KMS-11 (cell line): ENCODE results near the gene TAF4.

Experiments used
- H2AFZ ChIP-seq: fragments of 200-600 bp; sonication (generic); 2 replicates; pipeline ENCODE4 v1.6.1; 2016; ENCODE audit warnings: antibody characterized with exemption, mixed run types, low read depth
- H3K27ac ChIP-seq: fragments of 200-600 bp; sonication (generic); 2 replicates; pipeline ENCODE4 v1.6.1; 2016; ENCODE audit warnings: mild to moderate bottlenecking, mixed run types
- H3K27me3 ChIP-seq: fragments of 200-600 bp; sonication (generic); 2 replicates; pipeline ENCODE4 v1.6.1; 2017; ENCODE audit warnings: mild to moderate bottlenecking, low read depth, mixed run types, moderate library complexity; ENCODE audit not compliant: insufficient read depth
- H3K36me3 ChIP-seq: fragments of 200-600 bp; sonication (generic); 2 replicates; pipeline ENCODE4 v1.6.1; 2017; ENCODE audit warnings: mild to moderate bottlenecking, mixed run types; ENCODE audit not compliant: insufficient read depth
- H3K4me1 ChIP-seq: fragments of 200-600 bp; sonication (generic); 2 replicates; pipeline ENCODE4 v1.6.1; 2016; ENCODE audit warnings: mild to moderate bottlenecking, low read depth, mixed run types; ENCODE audit not compliant: poor library complexity, severe bottlenecking
- H3K4me2 ChIP-seq: fragments of 200-600 bp; sonication (generic); 2 replicates; pipeline ENCODE4 v1.7.0; 2016; ENCODE audit warnings: mild to moderate bottlenecking, mixed run types
- H3K4me3 ChIP-seq: fragments of 200-600 bp; sonication (generic); IDR thresholded peaks from 2 replicates; pipeline ENCODE4 v1.6.1; 2017; ENCODE audit warnings: low read depth, low read length, mixed read lengths; ENCODE audit not compliant: insufficient read depth
- H3K79me2 ChIP-seq: fragments of 200-600 bp; sonication (generic); 2 replicates; pipeline ENCODE4 v1.6.1; 2016; ENCODE audit warnings: low read depth, mixed run types; ENCODE audit not compliant: insufficient read depth
- H3K9ac ChIP-seq: fragments of 200-600 bp; sonication (generic); 2 replicates; pipeline ENCODE4 v1.6.1; 2016; ENCODE audit warnings: mild to moderate bottlenecking, mixed run types
- H4K20me1 ChIP-seq: fragments of 200-600 bp; sonication (generic); 2 replicates; pipeline ENCODE4 v1.6.1; 2016; ENCODE audit warnings: mild to moderate bottlenecking, mixed run types; ENCODE audit not compliant: insufficient read depth
- CTCF ChIP-seq: fragments of 200-600 bp; sonication (generic); conservative IDR thresholded peaks from 2 replicates; pipeline ENCODE4 v1.6.1; 2017; ENCODE audit warnings: low read depth, mild to moderate bottlenecking, antibody characterized with exemption, low read length, moderate library complexity, mixed read lengths

Gene TAF4

GRCh38 chr20:61960836-61961235, 104.8 kb downstream of the TAF4 start:
- Histone ChIP-seq H3K4me1 (no peaks in the 10 kb centered on the region), H3K27me3 (peaks cover 27% of the 10 kb centered on the region; the same call in 1 of the 2 replicates), H3K36me3 (no peaks in the 10 kb centered on the region), H3K4me3 (no peak overlapping the region), H3K4me2 (no peak overlapping the region), H2AFZ (no peak overlapping the region), H4K20me1 (no peaks in the 10 kb centered on the region), H3K9ac (no peak overlapping the region), H3K27ac (no peak overlapping the region), H3K79me2 (no peaks in the 10 kb centered on the region)
- no peak for TF ChIP-seq CTCF

DNA sequence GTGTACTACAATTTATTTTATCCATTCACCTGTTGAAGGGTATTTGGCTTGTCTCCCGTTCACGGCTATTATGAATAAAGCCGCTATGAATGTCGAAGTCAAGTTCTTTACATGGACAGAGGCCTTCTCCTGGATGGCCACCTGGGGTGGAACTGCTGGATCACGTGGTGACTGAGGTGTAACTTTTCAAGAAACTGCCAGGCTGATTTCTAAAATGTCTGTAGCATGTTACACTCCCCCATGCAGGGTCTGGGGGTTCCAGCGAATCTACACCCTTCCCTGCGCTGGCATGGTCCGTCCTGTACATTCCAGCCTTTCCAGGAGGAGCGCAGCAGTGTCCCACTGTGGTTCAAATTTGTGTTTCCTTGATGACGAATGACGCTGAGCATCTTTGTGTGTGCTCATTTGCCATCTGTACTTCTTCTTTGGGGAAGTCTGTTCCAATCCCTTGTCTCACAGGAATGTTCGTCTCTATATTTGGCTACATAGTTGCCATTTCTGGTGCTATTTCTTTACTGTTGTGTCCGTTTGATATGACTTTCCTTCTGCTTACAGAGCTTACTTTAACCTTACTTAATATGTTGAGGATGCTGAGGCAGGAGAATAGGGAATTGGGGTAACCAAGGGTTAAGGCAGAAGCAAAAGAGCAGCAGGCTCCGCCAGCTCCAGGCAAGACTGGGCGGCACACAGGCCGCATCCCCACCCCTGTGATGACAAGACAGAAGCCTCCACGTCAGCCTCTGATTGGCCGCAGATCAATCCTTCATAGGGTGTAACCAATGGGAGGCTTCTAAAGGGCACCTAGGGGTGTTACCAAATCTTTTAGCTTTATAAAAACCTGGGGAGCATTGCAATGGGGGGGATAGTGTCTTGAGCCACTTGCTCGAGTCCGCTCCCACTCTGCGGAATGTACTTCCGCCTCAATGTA, 106.6 kb downstream of the TAF4 start:
- no peak for TF ChIP-seq CTCF
- no peak overlapping the region for H3K4me3 ChIP-seq

GRCh38 chr20:61957961-61958715, 107.5 kb downstream of the TAF4 start:
- H3K4me2 ChIP-seq, result no peak overlapping the region
- no peaks in the 10 kb centered on the region for H4K20me1 ChIP-seq
- no peaks in the 10 kb centered on the region for H3K36me3 ChIP-seq
- H2AFZ ChIP-seq, result no peak overlapping the region
- peaks cover 25% of the 10 kb centered on the region; the same call in 1 of the 2 replicates for H3K27me3 ChIP-seq
- no peaks in the 10 kb centered on the region for H3K79me2 ChIP-seq
- no peaks in the 10 kb centered on the region for H3K4me1 ChIP-seq
- H3K9ac ChIP-seq, result no peak overlapping the region
- H3K27ac ChIP-seq, result no peak overlapping the region
- no peak for TF ChIP-seq CTCF
- no peak overlapping the region for H3K4me3 ChIP-seq

More for the DNA sequence above, 106.6 kb downstream of the TAF4 start:
- Histone ChIP-seq H3K4me2 (no peak overlapping the region), H3K4me1 (no peaks in the 10 kb centered on the region), H3K9ac (no peak overlapping the region), H4K20me1 (no peaks in the 10 kb centered on the region), H3K27ac (no peak overlapping the region), H2AFZ (no peak overlapping the region), H3K27me3 (peaks cover 31% of the 10 kb centered on the region; the same call in 1 of the 2 replicates), H3K36me3 (no peaks in the 10 kb centered on the region), H3K79me2 (no peaks in the 10 kb centered on the region)

- no peak overlapping the region for H2AFZ ChIP-seq
- no peak for TF ChIP-seq CTCF
- no peak overlapping the region for H3K27ac ChIP-seq
- H3K4me1 ChIP-seq, result no peaks in the 10 kb centered on the region
- no peak overlapping the region for H3K4me3 ChIP-seq
- H4K20me1 ChIP-seq, result no peaks in the 10 kb centered on the region
- H3K79me2 ChIP-seq, result no peaks in the 10 kb centered on the region
- H3K36me3 ChIP-seq, result no peaks in the 10 kb centered on the region
- H3K4me2 ChIP-seq, result no peak overlapping the region
- no peak overlapping the region for H3K9ac ChIP-seq
- H3K27me3 ChIP-seq, result peaks cover 25% of the 10 kb centered on the region; the same call in 1 of the 2 replicates
These were observed 109.0 kb downstream of the TAF4 start for GRCh38 chr20:61956396-61957342.
